ENCODE results near the gene IGLON5.

- TF ChIP-seq, protein P1, sequence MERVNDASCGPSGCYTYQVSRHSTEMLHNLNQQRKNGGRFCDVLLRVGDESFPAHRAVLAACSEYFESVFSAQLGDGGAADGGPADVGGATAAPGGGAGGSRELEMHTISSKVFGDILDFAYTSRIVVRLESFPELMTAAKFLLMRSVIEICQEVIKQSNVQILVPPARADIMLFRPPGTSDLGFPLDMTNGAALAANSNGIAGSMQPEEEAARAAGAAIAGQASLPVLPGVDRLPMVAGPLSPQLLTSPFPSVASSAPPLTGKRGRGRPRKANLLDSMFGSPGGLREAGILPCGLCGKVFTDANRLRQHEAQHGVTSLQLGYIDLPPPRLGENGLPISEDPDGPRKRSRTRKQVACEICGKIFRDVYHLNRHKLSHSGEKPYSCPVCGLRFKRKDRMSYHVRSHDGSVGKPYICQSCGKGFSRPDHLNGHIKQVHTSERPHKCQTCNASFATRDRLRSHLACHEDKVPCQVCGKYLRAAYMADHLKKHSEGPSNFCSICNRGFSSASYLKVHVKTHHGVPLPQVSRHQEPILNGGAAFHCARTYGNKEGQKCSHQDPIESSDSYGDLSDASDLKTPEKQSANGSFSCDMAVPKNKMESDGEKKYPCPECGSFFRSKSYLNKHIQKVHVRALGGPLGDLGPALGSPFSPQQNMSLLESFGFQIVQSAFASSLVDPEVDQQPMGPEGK (CRISPR knock-in tag; IDR thresholded peaks at IDR 0.05; ENCODE audit: borderline replicate concordance), result no peak
- no peak for TF ChIP-seq BACH2 (CRISPR knock-in tag; IDR thresholded peaks at IDR 0.05; ENCODE audit: borderline replicate concordance)
- TF ChIP-seq ARNTL (CRISPR knock-in tag; IDR thresholded peaks at IDR 0.05; ENCODE audit: borderline replicate concordance, low read depth), result no peak
- no peak for TF ChIP-seq CREB5 (CRISPR knock-in tag; IDR thresholded peaks at IDR 0.05; ENCODE audit: low read depth)
- TF ChIP-seq ISL1 (CRISPR knock-in tag; IDR thresholded peaks at IDR 0.05), result no peak
- TF ChIP-seq ZFP30 (CRISPR knock-in tag; IDR thresholded peaks at IDR 0.05), result no peak
- TF ChIP-seq ZNF565 (CRISPR knock-in tag; conservative IDR thresholded peaks at IDR 0.05; ENCODE audit: low read depth), result no peak
- TF ChIP-seq, protein P2, sequence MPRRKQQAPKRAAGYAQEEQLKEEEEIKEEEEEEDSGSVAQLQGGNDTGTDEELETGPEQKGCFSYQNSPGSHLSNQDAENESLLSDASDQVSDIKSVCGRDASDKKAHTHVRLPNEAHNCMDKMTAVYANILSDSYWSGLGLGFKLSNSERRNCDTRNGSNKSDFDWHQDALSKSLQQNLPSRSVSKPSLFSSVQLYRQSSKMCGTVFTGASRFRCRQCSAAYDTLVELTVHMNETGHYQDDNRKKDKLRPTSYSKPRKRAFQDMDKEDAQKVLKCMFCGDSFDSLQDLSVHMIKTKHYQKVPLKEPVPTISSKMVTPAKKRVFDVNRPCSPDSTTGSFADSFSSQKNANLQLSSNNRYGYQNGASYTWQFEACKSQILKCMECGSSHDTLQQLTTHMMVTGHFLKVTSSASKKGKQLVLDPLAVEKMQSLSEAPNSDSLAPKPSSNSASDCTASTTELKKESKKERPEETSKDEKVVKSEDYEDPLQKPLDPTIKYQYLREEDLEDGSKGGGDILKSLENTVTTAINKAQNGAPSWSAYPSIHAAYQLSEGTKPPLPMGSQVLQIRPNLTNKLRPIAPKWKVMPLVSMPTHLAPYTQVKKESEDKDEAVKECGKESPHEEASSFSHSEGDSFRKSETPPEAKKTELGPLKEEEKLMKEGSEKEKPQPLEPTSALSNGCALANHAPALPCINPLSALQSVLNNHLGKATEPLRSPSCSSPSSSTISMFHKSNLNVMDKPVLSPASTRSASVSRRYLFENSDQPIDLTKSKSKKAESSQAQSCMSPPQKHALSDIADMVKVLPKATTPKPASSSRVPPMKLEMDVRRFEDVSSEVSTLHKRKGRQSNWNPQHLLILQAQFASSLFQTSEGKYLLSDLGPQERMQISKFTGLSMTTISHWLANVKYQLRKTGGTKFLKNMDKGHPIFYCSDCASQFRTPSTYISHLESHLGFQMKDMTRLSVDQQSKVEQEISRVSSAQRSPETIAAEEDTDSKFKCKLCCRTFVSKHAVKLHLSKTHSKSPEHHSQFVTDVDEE (CRISPR knock-in tag; IDR thresholded peaks at IDR 0.05), result no peak
- TF ChIP-seq GLIS3 (CRISPR knock-in tag; IDR thresholded peaks at IDR 0.05), result no peak
Observed at GRCh38 chr19:51331193-51331592, 19.7 kb downstream of the IGLON5 start.

Data from SK-N-SH treated with all-trans-retinoic acid at 6 μM for 48 hours (cell line).